HepG2 (cell line): ENCODE data around the gene CCNB3. TPM values are rescaled to one million over a fixed set of nuclear protein-coding genes. Genes with fewer than 3 reads are reported as not detected.

Experiments used
- ATAC-seq: fragments of 200-7000 bp; cut with Tn5 transposase; 3 replicates; pipeline ENCODE4 v1.9.1; 2020; ENCODE audit warnings: mild to moderate bottlenecking, moderate library complexity
- BruUV-seq: library from RNA; stranded (reverse); fragments of 400-500 nt; replicated peaks from 2 replicates; lab custom pipeline; 2021; lab: Mats Ljungman, UMichigan
- CTCF ChIA-PET: fragments of 300-600 bp; formaldehyde crosslinking; extraction: SDS; loops from one replicate; lab custom pipeline; 2021; ENCODE audit warnings: low total read pairs, inconsistent platforms, low intra/inter-chr PET ratio; lab: Yijun Ruan, JAX
- POLR2A ChIA-PET: fragments of 350-600 bp; sonication (Branson Sonifier 250); formaldehyde crosslinking; loops from one replicate; lab custom pipeline; 2020; ENCODE audit warnings: antibody characterized with exemption, inconsistent platforms; lab: Yijun Ruan, JAX
- DNase-seq: peaks from one replicate; pipeline ENCODE4 v3.0.0-alpha.2; 2015; ENCODE audit warnings: low spot score
- FAIRE-seq: peaks from 3 replicates; lab custom pipeline; 2011; peaks lifted over from hg19 to GRCh38; lab: Jason Lieb, UNC
- H2AFZ ChIP-seq: one replicate; pipeline ENCODE4 v1.6.1; 2011; ENCODE audit warnings: low read length, inconsistent platforms
- H3K27ac ChIP-seq: fragments of 300-600 bp; 3 replicates; pipeline ENCODE4 v1.8.0; 2011; ENCODE audit warnings: mixed run types, mild to moderate bottlenecking, mixed read lengths, low read length, inconsistent platforms; ENCODE audit not compliant: insufficient read depth; ENCODE audit errors: extremely low read length
- H3K27me3 ChIP-seq, 2 experiments: fragments of 200-600 bp in 1 of 2; 2 replicates in 1 of 2; 3 replicates in 1 of 2; pipeline versions ENCODE4 v1.6.0 to v1.8.0; 2011; ENCODE audit warnings: low read length in 2 of 2, mild to moderate bottlenecking in 2 of 2, moderate library complexity in 2 of 2, inconsistent platforms in 1 of 2; ENCODE audit not compliant: insufficient read depth in 2 of 2, control insufficient read depth in 1 of 2
- H3K36me3 ChIP-seq, 2 experiments: fragments of 200-600 bp in 1 of 2; replicated peaks in 1 of 2; 2 replicates in 1 of 2; 3 replicates in 1 of 2; pipeline versions ENCODE4 v1.5.1 to v1.8.0; 2011; ENCODE audit warnings: low read length in 2 of 2, inconsistent platforms in 1 of 2; ENCODE audit not compliant: insufficient read depth in 2 of 2, control insufficient read depth in 1 of 2
- H3K4me1 ChIP-seq: 2 replicates; pipeline ENCODE4 v1.5.1; 2012; ENCODE audit warnings: low read length, inconsistent platforms; ENCODE audit not compliant: insufficient read depth
- H3K4me2 ChIP-seq: 2 replicates; pipeline ENCODE4 v1.6.0; 2011; ENCODE audit warnings: low read depth, low read length, inconsistent platforms
- H3K4me3 ChIP-seq, 3 experiments: fragments of 200-600 bp in 1 of 3; sonication (generic), shearing (Covaris generic) in 1 of 3; replicated peaks in 1 of 3; 2 replicates each; pipeline ENCODE4 v1.5.1; 2011 to 2016; ENCODE audit warnings: low read length in 3 of 3, inconsistent platforms in 2 of 3, low read depth in 2 of 3, mild to moderate bottlenecking in 2 of 3, control low read depth in 1 of 3, mixed read lengths in 1 of 3; ENCODE audit not compliant: insufficient read depth in 1 of 3
- H3K79me2 ChIP-seq: one replicate; pipeline ENCODE4 v1.6.1; 2011; ENCODE audit warnings: low read length, inconsistent platforms; ENCODE audit not compliant: insufficient read depth
- H3K9ac ChIP-seq: 2 replicates; pipeline ENCODE4 v1.6.0; 2011; ENCODE audit warnings: mild to moderate bottlenecking, low read depth, low read length, inconsistent platforms; ENCODE audit not compliant: insufficient read depth
- H3K9me3 ChIP-seq: 2 replicates; pipeline ENCODE4 v1.5.1; 2012; ENCODE audit warnings: mild to moderate bottlenecking, low read length
- H4K20me1 ChIP-seq: 2 replicates; pipeline ENCODE4 v1.6.0; 2011; ENCODE audit warnings: inconsistent platforms, mild to moderate bottlenecking, low read length, moderate library complexity; ENCODE audit not compliant: insufficient read depth
- IKZF1 ChIP-seq: fragments of 450-650 bp; IDR thresholded peaks from 2 replicates; pipeline ENCODE4 v1.7.1; 2016
- SALL2 ChIP-seq: sonication (generic); formaldehyde crosslinking; IDR thresholded peaks from 2 replicates; pipeline ENCODE4 v1.8.1; 2023; ENCODE audit warnings: mild to moderate bottlenecking, missing genetic modification reagents, inconsistent platforms
- STAG1 ChIP-seq: sonication (generic); formaldehyde crosslinking; IDR thresholded peaks from 2 replicates; pipeline ENCODE4 v1.4.0; 2020; ENCODE audit warnings: missing genetic modification reagents
- ZNF333 ChIP-seq: sonication (generic); formaldehyde crosslinking; IDR thresholded peaks from 2 replicates; pipeline ENCODE4 v1.4.0; 2020; ENCODE audit warnings: mild to moderate bottlenecking, missing genetic modification reagents, borderline replicate concordance
- ZSCAN31 ChIP-seq: sonication (generic); formaldehyde crosslinking; IDR thresholded peaks from 2 replicates; pipeline ENCODE4 v1.5.0; 2020; ENCODE audit warnings: low read depth, mild to moderate bottlenecking, missing genetic modification reagents
- WGBS: methylation state at CpG from one replicate; pipeline ENCODE4 v1.1.6; 2017; ENCODE audit warnings: low lambda C conversion rate; 5-methylcytosine and 5-hydroxymethylcytosine counted together
- in situ Hi-C: cut with HindIII; loops from 2 replicates; pipeline ENCODE4 v1.10.0; 2017; ENCODE audit warnings: low pct_unique_long_range_greater_than_20kb; ENCODE audit not compliant: extremely low pct_ligation_motif_present
- intact Hi-C: fragments of 100-400 bp; cut with micrococcal nuclease; formaldehyde crosslinking; loops from one replicate; pipeline ENCODE4 v1.10.0; 2022; ENCODE audit not compliant: unreplicated experiment
- polyA plus RNA-seq, 8 experiments: library from polyadenylated mRNA; depleted of rRNA in 3 of 8; stranded (reverse) in 7 of 8; unstranded in 1 of 8; fragments of >200 nt; fragmentation: Illumina TruSeq in 4 of 8; extraction: Trizol in 4 of 8; gene quantifications; 2 replicates each; pipeline versions ENCODE4 v1.2.1 to v1.2.3, GENCODE V29; 2011 to 2016; ENCODE audit warnings: low read depth in 4 of 8, missing spikeins in 1 of 8, mixed read lengths in 1 of 8; ENCODE audit not compliant: insufficient read depth in 1 of 8
- total RNA-seq, 5 experiments: library from RNA; depleted of rRNA; stranded (reverse); fragments of >200 nt; fragmentation: Illumina TruSeq; extraction: Trizol; gene quantifications; 2 replicates each; pipeline ENCODE4 v1.2.3, GENCODE V29; 2016; ENCODE audit warnings: low read depth in 1 of 5
- TF ChIP-seq, protein P1 (sequence below): sonication (generic); formaldehyde crosslinking; IDR thresholded peaks from 2 replicates; pipeline ENCODE4 v1.4.0; 2020; ENCODE audit warnings: missing genetic modification reagents
- TF ChIP-seq, protein P2 (sequence below): sonication (generic); formaldehyde crosslinking; conservative IDR thresholded peaks from 2 replicates; pipeline ENCODE4 v1.8.0; 2022; ENCODE audit warnings: mild to moderate bottlenecking, moderate library complexity, missing genetic modification reagents
- TF ChIP-seq, protein P3 (sequence below): sonication (generic); formaldehyde crosslinking; IDR thresholded peaks from 2 replicates; pipeline ENCODE4 v1.5.0; 2020; ENCODE audit warnings: mild to moderate bottlenecking, missing genetic modification reagents, moderate library complexity

The CCNB3 gene
- total and polyA plus RNA-seq, 2 of the 13 experiments (the other 11 are each of a cell fraction or from before 2014, with no cell fraction given): 0.04 to 0.07 TPM

- WGBS: 39% methylated on average over 11 of the region's 11 CpGs
- intact Hi-C loops: no loop called here
- POLR2A ChIA-PET: no interaction called here
Observed at GRCh38 chrX:50206753-50207152, 2.2 kb downstream of the CCNB3 start.

More at GRCh38 chrX:50206753-50207152, 2.2 kb downstream of the CCNB3 start:
- no peak overlapping the region for H3K4me2 ChIP-seq
- TF ChIP-seq, protein P1, sequence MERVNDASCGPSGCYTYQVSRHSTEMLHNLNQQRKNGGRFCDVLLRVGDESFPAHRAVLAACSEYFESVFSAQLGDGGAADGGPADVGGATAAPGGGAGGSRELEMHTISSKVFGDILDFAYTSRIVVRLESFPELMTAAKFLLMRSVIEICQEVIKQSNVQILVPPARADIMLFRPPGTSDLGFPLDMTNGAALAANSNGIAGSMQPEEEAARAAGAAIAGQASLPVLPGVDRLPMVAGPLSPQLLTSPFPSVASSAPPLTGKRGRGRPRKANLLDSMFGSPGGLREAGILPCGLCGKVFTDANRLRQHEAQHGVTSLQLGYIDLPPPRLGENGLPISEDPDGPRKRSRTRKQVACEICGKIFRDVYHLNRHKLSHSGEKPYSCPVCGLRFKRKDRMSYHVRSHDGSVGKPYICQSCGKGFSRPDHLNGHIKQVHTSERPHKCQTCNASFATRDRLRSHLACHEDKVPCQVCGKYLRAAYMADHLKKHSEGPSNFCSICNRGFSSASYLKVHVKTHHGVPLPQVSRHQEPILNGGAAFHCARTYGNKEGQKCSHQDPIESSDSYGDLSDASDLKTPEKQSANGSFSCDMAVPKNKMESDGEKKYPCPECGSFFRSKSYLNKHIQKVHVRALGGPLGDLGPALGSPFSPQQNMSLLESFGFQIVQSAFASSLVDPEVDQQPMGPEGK (CRISPR knock-in tag): no peak
- no peak for TF ChIP-seq IKZF1
- TF ChIP-seq, protein P2, sequence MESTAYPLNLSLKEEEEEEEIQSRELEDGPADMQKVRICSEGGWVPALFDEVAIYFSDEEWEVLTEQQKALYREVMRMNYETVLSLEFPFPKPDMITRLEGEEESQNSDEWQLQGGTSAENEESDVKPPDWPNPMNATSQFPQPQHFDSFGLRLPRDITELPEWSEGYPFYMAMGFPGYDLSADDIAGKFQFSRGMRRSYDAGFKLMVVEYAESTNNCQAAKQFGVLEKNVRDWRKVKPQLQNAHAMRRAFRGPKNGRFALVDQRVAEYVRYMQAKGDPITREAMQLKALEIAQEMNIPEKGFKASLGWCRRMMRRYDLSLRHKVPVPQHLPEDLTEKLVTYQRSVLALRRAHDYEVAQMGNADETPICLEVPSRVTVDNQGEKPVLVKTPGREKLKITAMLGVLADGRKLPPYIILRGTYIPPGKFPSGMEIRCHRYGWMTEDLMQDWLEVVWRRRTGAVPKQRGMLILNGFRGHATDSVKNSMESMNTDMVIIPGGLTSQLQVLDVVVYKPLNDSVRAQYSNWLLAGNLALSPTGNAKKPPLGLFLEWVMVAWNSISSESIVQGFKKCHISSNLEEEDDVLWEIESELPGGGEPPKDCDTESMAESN (CRISPR knock-in tag): no peak
- no peak for TF ChIP-seq ZSCAN31 (CRISPR knock-in tag)
- no peak for TF ChIP-seq SALL2 (CRISPR knock-in tag)
- TF ChIP-seq ZNF333: no peak
- TF ChIP-seq, protein P3, sequence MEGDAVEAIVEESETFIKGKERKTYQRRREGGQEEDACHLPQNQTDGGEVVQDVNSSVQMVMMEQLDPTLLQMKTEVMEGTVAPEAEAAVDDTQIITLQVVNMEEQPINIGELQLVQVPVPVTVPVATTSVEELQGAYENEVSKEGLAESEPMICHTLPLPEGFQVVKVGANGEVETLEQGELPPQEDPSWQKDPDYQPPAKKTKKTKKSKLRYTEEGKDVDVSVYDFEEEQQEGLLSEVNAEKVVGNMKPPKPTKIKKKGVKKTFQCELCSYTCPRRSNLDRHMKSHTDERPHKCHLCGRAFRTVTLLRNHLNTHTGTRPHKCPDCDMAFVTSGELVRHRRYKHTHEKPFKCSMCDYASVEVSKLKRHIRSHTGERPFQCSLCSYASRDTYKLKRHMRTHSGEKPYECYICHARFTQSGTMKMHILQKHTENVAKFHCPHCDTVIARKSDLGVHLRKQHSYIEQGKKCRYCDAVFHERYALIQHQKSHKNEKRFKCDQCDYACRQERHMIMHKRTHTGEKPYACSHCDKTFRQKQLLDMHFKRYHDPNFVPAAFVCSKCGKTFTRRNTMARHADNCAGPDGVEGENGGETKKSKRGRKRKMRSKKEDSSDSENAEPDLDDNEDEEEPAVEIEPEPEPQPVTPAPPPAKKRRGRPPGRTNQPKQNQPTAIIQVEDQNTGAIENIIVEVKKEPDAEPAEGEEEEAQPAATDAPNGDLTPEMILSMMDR (CRISPR knock-in tag): 0 out of 2 replicates have a peak, but pooled peaks have one; percentile 15
- TF ChIP-seq STAG1: 0 out of 2 replicates have a peak, but pooled peaks have one; percentile 15
- TF ChIP-seq, all 625 proteins: peak for 2
- CTCF ChIA-PET: interaction anchor here (1.2 kb wide), 2 partner anchors 106 to 373 kb away, joined by 4 to 5 read pairs; no protein-coding TSS in a partner anchor
- Histone ChIP-seq H3K79me2 (no peaks in the 10 kb centered on the region), H2AFZ (no peak overlapping the region), H3K9ac (no peak overlapping the region), H3K9me3 (no peaks in the 10 kb centered on the region), H3K36me3 (no peaks in the 10 kb centered on the region), H3K27ac (no peak overlapping the region), H3K4me3 (no peak overlapping the region), H4K20me1 (no peaks in the 10 kb centered on the region), H3K27me3 (no peaks in the 10 kb centered on the region), H3K4me1 (peaks cover 11% of the 10 kb centered on the region)
- DNase-seq: no peak
- in situ Hi-C loops: no loop called here
- peak; percentile 69 for FAIRE-seq
- no TSS peak for BruUV-seq
- ATAC-seq: peak; percentile 63
